Karpas-422 (cell line): ENCODE measurements around the gene IL17REL. TPM values are rescaled to one million over a fixed set of nuclear protein-coding genes. Genes with fewer than 3 reads are reported as not detected.

Experiments
- DNase-seq: peaks from one replicate; pipeline ENCODE4 v3.0.0-alpha.2; 2015
- H2AFZ ChIP-seq: fragments of 200-600 bp; sonication (generic); 2 replicates; pipeline ENCODE4 v1.6.1; 2014; ENCODE audit warnings: antibody characterized with exemption, low read length, mixed read lengths
- H3K27ac ChIP-seq: fragments of 200-600 bp; sonication (generic); 2 replicates; pipeline ENCODE4 v1.5.1; 2014; ENCODE audit warnings: mild to moderate bottlenecking, low read length, moderate library complexity
- H3K27me3 ChIP-seq: fragments of 200-600 bp; sonication (generic); 2 replicates; pipeline ENCODE4 v1.6.1; 2014; ENCODE audit warnings: low read length, mixed read lengths
- H3K36me3 ChIP-seq: fragments of 200-600 bp; sonication (generic); 2 replicates; pipeline ENCODE4 v1.6.1; 2014; ENCODE audit warnings: low read length, mixed read lengths; ENCODE audit not compliant: insufficient read depth
- H3K4me1 ChIP-seq: fragments of 200-600 bp; sonication (generic); 2 replicates; pipeline ENCODE4 v1.6.1; 2014; ENCODE audit warnings: mild to moderate bottlenecking, low read length, mixed read lengths
- H3K4me2 ChIP-seq: fragments of 200-600 bp; sonication (generic); 2 replicates; pipeline ENCODE4 v1.6.1; 2014; ENCODE audit warnings: low read length, low read depth, mild to moderate bottlenecking; ENCODE audit not compliant: poor library complexity, severe bottlenecking
- H3K4me3 ChIP-seq: fragments of 200-600 bp; sonication (generic); 2 replicates; pipeline ENCODE4 v1.5.1; 2014; ENCODE audit warnings: mild to moderate bottlenecking, antibody characterized with exemption, low read length, mixed read lengths
- H3K79me2 ChIP-seq: fragments of 200-600 bp; sonication (generic); 2 replicates; pipeline ENCODE4 v1.6.1; 2014; ENCODE audit warnings: mild to moderate bottlenecking, low read length, mixed read lengths
- H3K9ac ChIP-seq: fragments of 200-600 bp; sonication (generic); 2 replicates; pipeline ENCODE4 v1.6.0; 2014; ENCODE audit warnings: low read length
- H3K9me2 ChIP-seq: fragments of 200-600 bp; sonication (generic), shearing (Covaris generic); replicated peaks from 2 replicates; pipeline ENCODE4 v1.6.0; 2014; ENCODE audit warnings: mild to moderate bottlenecking, low read length, moderate library complexity; ENCODE audit not compliant: insufficient read depth
- H3K9me3 ChIP-seq: fragments of 300-700, 200-600 bp; sonication (generic); 2 replicates; pipeline ENCODE4 v1.6.1; 2014; ENCODE audit warnings: low read length, mixed read lengths
- H4K20me1 ChIP-seq: fragments of 200-600 bp; sonication (generic); 2 replicates; pipeline ENCODE4 v1.6.1; 2014; ENCODE audit warnings: mild to moderate bottlenecking, antibody characterized with exemption, low read length, low read depth; ENCODE audit not compliant: insufficient read depth
- total RNA-seq: library from RNA; depleted of rRNA; stranded (reverse); fragments of >200 nt; shearing (Covaris generic); gene quantifications from 2 replicates; pipeline ENCODE4 v1.2.3, GENCODE V29; 2014; ENCODE audit warnings: low replicate concordance

Gene IL17REL
- total RNA-seq, 1 experiment from 2014 or later, result not detected

DNA sequence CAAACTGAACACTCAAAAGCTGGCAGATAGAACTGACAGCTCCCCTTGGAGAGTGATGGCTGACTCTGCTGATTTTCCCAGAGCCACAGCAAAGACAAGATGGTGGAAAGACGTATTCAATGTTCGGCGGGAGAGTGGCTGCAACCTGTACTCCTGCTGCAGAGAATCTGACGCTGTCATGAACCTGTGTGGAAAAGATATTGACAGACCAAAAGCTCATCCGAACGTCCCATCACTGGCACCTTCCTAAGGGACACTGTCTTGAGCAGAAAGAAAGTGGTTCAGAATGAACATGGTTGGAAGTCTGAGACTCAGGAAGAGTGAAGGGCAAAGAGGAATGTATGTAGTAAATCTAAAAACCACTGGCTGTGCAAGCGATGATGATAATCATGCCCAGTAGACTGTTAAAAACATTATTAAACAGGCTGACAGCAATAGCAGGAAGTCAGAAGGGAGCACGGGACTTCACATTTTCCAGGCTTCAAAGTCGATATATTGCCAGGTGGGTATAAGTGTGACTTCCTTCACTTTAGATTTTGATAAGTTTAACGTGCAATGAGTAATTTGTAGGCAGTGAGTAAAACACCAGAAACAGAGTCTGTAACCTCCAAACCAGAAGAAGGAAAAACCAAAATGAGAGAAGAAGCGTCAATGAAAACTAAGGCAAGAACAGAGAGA is 6.2 kb upstream of the IL17REL start:
- H3K27me3 ChIP-seq, result no peaks in the 10 kb centered on the region
- no peaks in the 10 kb centered on the region for H3K4me1 ChIP-seq
- no peak overlapping the region for H3K4me2 ChIP-seq
- no peak overlapping the region for H2AFZ ChIP-seq
- no peaks in the 10 kb centered on the region for H3K9me2 ChIP-seq
- peaks cover 8% of the 10 kb centered on the region; the same call in 1 of the 2 replicates for H3K9me3 ChIP-seq
- H3K27ac ChIP-seq, result no peak overlapping the region
- no peaks in the 10 kb centered on the region for H3K79me2 ChIP-seq
- H3K4me3 ChIP-seq, result no peak overlapping the region
- DNase-seq, result no peak
- H3K36me3 ChIP-seq, result no peaks in the 10 kb centered on the region
- no peak overlapping the region for H3K9ac ChIP-seq
- no peaks in the 10 kb centered on the region for H4K20me1 ChIP-seq

DNA sequence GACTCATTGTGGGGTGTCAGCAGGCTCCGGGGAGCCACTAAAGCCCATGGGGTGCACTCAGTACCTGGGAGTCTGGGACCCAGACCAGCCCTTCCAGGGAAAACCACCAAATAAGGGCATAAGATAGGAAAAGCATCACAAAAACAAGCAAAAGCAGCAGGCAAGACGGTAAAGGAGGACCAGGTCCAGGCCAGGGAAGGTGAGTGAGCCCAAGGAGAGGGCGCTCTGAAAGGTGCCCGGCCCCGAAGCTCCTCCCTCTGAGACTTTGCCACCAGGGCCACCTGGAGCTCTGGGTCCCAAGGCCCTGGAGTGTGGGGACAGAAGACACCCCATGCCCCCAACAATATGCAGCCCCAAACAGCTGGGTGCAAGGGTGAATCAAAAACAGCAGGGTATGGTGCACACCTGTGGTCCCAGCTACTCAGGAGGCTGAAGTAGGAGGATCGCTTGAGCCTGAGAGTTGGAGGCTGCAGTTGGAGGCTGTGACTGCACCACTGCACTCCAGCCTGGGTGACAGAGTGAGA is 5.2 kb upstream of the IL17REL start:
- Histone ChIP-seq H3K4me1 (no peaks in the 10 kb centered on the region), H3K9me3 (peaks cover 8% of the 10 kb centered on the region; the same call in 1 of the 2 replicates)

DNA sequence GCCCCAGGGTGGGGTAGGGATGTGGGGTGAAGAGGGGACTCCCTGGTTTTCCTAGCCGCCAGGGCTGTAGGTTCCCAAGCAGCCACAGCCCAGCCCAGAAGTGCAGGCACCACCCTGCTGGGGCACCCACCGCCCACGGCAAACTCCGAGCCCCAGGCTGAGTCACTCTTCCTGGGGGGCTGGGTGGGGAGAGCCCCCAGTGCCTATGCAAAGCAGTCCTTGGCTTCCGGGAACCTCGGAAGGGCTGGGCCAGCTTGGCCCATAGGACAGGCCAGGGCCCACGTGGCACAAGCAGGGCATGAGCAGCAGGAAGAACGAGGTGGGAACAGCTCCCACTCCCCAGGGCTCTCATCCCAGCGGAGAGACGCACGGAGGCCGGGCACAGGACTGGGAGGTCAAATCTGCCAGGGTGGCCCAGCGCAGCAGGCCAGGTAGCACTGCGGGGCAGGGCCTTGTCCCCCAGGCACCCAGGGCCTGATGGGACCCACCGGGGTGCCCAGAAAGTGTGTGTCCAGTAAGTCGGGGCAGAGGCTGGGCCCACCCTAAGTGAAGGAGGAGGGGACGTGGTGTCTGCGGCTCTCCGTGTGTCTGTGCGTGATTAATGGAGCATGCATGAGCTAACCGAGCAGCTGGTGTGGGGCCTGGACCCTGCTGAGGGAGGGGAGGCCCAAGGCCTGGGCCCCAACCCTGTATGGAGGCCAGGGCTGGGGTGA is 4.6 kb upstream of the IL17REL start:
- no peak overlapping the region for H3K27ac ChIP-seq

More for the DNA sequence above, 5.2 kb upstream of the IL17REL start:
- DNase-seq, result no peak
- Histone ChIP-seq H3K79me2 (no peaks in the 10 kb centered on the region), H3K4me3 (no peak overlapping the region), H2AFZ (no peak overlapping the region), H3K36me3 (no peaks in the 10 kb centered on the region), H3K9ac (no peak overlapping the region), H4K20me1 (no peaks in the 10 kb centered on the region), H3K27me3 (no peaks in the 10 kb centered on the region), H3K4me2 (no peak overlapping the region), H3K9me2 (no peaks in the 10 kb centered on the region), H3K27ac (no peak overlapping the region)

DNA sequence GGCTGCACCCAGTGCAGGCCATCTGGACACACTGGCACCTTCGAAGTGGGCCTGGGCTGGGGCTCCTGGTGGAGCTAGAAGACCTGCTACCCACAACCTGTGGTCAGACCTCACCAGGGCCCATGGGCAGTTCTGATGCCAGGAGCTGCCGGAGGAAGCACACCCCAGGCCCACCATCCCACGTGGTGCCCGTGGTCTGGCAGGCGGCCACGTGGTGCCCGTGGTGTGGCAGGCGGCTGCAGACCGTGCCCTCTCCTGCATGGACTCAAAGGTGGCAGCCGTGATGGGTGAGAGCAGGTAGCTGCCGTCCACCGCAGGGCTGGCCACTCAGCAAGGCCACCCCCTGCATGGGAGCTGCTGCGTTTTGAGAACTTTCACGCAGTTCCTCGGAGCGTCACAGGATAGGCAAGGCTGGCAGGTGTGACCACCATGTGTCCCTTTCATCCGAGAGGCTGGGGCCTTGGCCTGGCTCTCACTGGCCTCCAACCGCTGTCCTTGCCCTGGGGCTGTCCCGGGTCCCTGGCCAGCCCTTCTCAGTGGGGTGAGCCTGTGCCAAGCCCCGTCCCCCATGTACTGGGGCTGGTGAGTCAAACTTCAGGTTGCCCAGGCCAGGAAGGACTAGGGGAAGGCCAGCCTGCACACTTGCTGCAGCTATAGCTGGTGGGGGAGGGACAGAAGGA is 3.9 kb upstream of the IL17REL start:
- no peaks in the 10 kb centered on the region for H3K27me3 ChIP-seq
- no peak overlapping the region for H3K27ac ChIP-seq
- no peaks in the 10 kb centered on the region for H4K20me1 ChIP-seq
- no peak for DNase-seq
- H3K9me2 ChIP-seq, result no peaks in the 10 kb centered on the region
- H3K4me2 ChIP-seq, result no peak overlapping the region
- H3K4me3 ChIP-seq, result no peak overlapping the region
- H3K9ac ChIP-seq, result no peak overlapping the region
- no peak overlapping the region for H2AFZ ChIP-seq
- no peaks in the 10 kb centered on the region for H3K79me2 ChIP-seq
- H3K36me3 ChIP-seq, result no peaks in the 10 kb centered on the region
- H3K9me3 ChIP-seq, result peaks cover 8% of the 10 kb centered on the region; the same call in 1 of the 2 replicates
- no peaks in the 10 kb centered on the region for H3K4me1 ChIP-seq

More for the DNA sequence above, 4.6 kb upstream of the IL17REL start:
- no peak for DNase-seq
- Histone ChIP-seq H2AFZ (no peak overlapping the region), H3K79me2 (no peaks in the 10 kb centered on the region), H3K4me3 (no peak overlapping the region), H3K27me3 (no peaks in the 10 kb centered on the region), H3K9me3 (peaks cover 8% of the 10 kb centered on the region; the same call in 1 of the 2 replicates), H3K36me3 (no peaks in the 10 kb centered on the region), H3K4me1 (no peaks in the 10 kb centered on the region), H3K4me2 (no peak overlapping the region), H4K20me1 (no peaks in the 10 kb centered on the region), H3K9ac (no peak overlapping the region), H3K9me2 (no peaks in the 10 kb centered on the region)

DNA sequence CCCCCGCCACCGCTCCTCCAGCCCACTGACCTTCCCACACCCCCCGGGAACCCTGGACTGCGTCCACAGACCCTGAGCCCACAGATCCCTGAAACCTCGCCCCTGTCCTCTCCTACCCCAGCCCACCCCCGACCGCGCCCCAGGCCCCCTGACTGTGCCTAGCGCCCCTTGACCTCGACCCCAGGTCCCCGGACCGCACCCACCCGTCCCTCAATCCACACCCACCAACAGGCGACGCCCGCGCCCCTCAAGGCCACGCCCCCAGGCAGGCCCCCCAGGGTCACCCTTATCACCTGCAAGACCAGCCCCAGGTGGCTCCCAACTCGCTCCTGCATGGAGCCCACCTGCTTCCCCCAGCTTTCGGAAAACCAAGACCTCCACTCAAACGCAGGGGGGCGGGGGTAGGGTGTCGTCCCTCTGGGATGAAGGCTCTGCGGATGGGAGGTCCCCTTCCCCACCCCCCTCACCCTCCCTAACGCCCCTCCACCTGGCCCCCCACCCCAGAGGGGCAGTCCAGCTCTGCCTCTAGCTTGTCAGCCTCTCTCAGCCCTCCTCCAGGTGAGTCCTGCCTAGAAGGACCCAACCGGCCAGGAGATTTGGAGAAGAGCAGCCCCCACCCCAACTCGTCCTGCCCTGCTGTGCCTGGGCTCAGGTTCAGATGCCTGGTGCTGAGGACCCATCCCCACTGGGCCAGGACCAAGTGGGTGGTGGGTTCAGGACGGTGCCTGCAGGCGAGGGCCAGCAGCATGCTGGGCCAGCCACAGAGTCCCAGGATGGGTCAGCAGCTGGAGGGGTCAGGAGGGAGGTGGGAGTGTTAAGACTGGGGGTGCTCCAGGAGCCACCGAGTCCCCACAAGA is 3.1 kb upstream of the IL17REL start:
- H3K9ac ChIP-seq, result no peak overlapping the region
- DNase-seq, result no peak
- H3K9me2 ChIP-seq, result no peaks in the 10 kb centered on the region
- no peaks in the 10 kb centered on the region for H3K79me2 ChIP-seq
- H3K4me1 ChIP-seq, result no peaks in the 10 kb centered on the region
- no peak overlapping the region for H2AFZ ChIP-seq
- no peaks in the 10 kb centered on the region for H3K27me3 ChIP-seq
- H3K27ac ChIP-seq, result no peak overlapping the region
- H4K20me1 ChIP-seq, result no peaks in the 10 kb centered on the region
- H3K36me3 ChIP-seq, result no peaks in the 10 kb centered on the region
- H3K9me3 ChIP-seq, result peaks cover 7% of the 10 kb centered on the region; the same call in 1 of the 2 replicates
- no peak overlapping the region for H3K4me3 ChIP-seq
- no peak overlapping the region for H3K4me2 ChIP-seq

DNA sequence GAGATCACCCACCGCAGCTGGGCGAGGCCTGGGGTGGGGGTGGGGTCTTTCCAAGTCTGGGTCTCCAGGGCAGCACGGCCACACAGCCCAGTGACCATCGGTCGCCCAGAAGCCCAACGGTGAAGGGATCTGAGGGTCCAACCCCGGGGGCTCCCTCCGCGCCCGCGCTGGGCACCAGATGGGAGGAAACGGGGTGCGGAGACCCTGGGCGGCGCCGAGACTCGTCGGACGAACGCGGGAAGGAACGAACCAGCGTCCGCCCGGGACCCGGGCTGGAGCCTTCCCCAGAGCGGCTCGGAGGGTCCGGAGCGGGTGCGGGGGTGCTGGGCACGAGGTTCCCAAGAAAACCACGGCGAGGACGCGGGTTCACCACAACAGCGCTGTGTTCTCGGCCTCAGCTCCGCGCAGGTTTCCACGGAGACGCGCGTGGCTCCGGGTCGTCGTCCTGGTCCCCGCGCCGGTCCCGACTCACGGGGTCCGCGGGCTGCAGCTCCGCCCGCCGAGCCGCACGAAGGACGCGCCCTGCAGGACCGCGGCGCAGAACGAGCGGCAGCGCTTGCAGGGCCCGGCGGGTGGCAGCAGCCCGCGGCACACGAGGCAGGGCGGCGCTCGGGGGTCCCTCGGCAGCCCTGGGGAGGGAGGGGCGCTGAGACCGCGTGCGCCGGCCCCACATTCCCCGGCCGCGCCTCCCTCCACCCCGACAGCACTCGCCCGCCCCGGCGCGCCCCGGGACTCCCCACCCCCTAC is 2.3 kb upstream of the IL17REL start:
- Histone ChIP-seq H3K9ac (no peak overlapping the region), H3K36me3 (no peaks in the 10 kb centered on the region), H4K20me1 (no peaks in the 10 kb centered on the region), H3K27me3 (no peaks in the 10 kb centered on the region), H3K4me2 (no peak overlapping the region), H2AFZ (no peak overlapping the region), H3K4me3 (no peak overlapping the region), H3K79me2 (no peaks in the 10 kb centered on the region), H3K9me2 (no peaks in the 10 kb centered on the region), H3K27ac (no peak overlapping the region), H3K9me3 (0 out of 2 replicates have a peak, but pooled peaks cover 3% of the 10 kb centered on the region), H3K4me1 (no peaks in the 10 kb centered on the region)
- no peak for DNase-seq

DNA sequence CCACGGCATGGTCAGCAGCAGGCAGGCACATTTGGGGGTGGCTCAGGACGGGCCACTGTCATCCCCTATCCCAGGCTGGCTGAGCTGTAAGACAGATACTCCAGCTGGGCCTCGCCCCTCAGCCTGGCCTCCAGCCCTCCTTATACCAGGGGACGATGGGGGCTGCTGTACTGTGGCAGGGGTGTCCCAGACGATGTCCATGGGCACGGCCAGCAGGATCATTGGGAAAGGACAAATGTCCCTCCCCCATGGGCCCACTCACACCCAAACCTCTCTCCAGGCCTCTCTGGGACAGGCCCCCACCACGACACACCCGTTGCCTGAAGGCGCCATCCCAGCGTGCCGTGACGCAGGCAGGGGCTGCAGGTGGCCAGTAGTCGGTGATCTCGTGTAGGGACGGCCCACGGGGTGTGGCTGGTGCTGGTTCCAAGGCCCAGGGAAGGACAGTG is 1.5 kb upstream of the IL17REL start:
- no peak overlapping the region for H3K9ac ChIP-seq
- DNase-seq, result no peak
- H4K20me1 ChIP-seq, result no peaks in the 10 kb centered on the region
- no peaks in the 10 kb centered on the region for H3K9me2 ChIP-seq
- H3K79me2 ChIP-seq, result no peaks in the 10 kb centered on the region
- no peak overlapping the region for H2AFZ ChIP-seq
- H3K36me3 ChIP-seq, result no peaks in the 10 kb centered on the region
- no peak overlapping the region for H3K27ac ChIP-seq
- H3K4me2 ChIP-seq, result no peak overlapping the region
- no peak overlapping the region for H3K4me3 ChIP-seq
- no peaks in the 10 kb centered on the region for H3K4me1 ChIP-seq
- no peaks in the 10 kb centered on the region for H3K9me3 ChIP-seq
- H3K27me3 ChIP-seq, result no peaks in the 10 kb centered on the region
